ENCODE data around the gene BRIP1. TPM values are rescaled to one million over a fixed set of nuclear protein-coding genes. Genes with fewer than 3 reads are reported as not detected.
A peak's percentile ranks its signal among the peaks of the same experiment; 100 is the strongest.

Gene BRIP1
- total RNA-seq, 2 experiments from 2014 or later = 1.0 to 1.9 TPM

GRCh38 chr17:61842899-61843298 lies 20.4 kb downstream of the BRIP1 start:
- no peaks in the 10 kb centered on the region for H3K4me1 ChIP-seq (ENCODE audit: insufficient read depth, low read length)
- H3K27me3 ChIP-seq (ENCODE audit: control insufficient read depth in 1 of 2, insufficient read depth in 2 of 2, low read length in 2 of 2) = no peaks in the 10 kb centered on the region
- intact Hi-C loops (cut with DNase I, micrococcal nuclease) = no loop called here
- no peak overlapping the region for H3K4me3 ChIP-seq (ENCODE audit: low read length)
- H3K36me3 ChIP-seq (ENCODE audit: insufficient read depth, low read length) = no peaks in the 10 kb centered on the region
- no peak overlapping the region for H3K27ac ChIP-seq (ENCODE audit: low read depth in 1 of 2, low read length in 2 of 2)
- CTCF ChIA-PET = no interaction called here
- POLR2A ChIA-PET = no interaction called here
- no peaks in the 10 kb centered on the region for H3K9me3 Mint-ChIP-seq
- DNase-seq (no peak), ATAC-seq (ENCODE audit: poor library complexity) (no peak)
- H3K36me3 Mint-ChIP-seq (ENCODE audit: low read depth) = no peaks in the 10 kb centered on the region
- no peaks in the 10 kb centered on the region for H3K27me3 Mint-ChIP-seq
- no peak overlapping the region for H3K27ac Mint-ChIP-seq
- no peak overlapping the region for H3K4me3 Mint-ChIP-seq
- H3K9me3 ChIP-seq (ENCODE audit: control insufficient read depth in 1 of 2, insufficient read depth in 1 of 2, low read length in 2 of 2) = no peaks in the 10 kb centered on the region
- H3K4me1 Mint-ChIP-seq (ENCODE audit: low read depth) = no peaks in the 10 kb centered on the region
- TF ChIP-seq, protein P1, sequence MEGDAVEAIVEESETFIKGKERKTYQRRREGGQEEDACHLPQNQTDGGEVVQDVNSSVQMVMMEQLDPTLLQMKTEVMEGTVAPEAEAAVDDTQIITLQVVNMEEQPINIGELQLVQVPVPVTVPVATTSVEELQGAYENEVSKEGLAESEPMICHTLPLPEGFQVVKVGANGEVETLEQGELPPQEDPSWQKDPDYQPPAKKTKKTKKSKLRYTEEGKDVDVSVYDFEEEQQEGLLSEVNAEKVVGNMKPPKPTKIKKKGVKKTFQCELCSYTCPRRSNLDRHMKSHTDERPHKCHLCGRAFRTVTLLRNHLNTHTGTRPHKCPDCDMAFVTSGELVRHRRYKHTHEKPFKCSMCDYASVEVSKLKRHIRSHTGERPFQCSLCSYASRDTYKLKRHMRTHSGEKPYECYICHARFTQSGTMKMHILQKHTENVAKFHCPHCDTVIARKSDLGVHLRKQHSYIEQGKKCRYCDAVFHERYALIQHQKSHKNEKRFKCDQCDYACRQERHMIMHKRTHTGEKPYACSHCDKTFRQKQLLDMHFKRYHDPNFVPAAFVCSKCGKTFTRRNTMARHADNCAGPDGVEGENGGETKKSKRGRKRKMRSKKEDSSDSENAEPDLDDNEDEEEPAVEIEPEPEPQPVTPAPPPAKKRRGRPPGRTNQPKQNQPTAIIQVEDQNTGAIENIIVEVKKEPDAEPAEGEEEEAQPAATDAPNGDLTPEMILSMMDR (IDR thresholded peaks at IDR 0.05) = no peak

- H3K27me3 Mint-ChIP-seq = no peaks in the 10 kb centered on the region
These were observed 24.0 kb downstream of the BRIP1 start for GRCh38 chr17:61839300-61839786.

GRCh38 chr17:61837175-61838051 lies 25.9 kb downstream of the BRIP1 start:
- ChIA-PET CTCF (interaction anchor here (0.9 to 1.8 kb wide), 4 partner anchors 12 to 428 kb away, joined by 4 to 11 read pairs (median 4); no protein-coding TSS in a partner anchor), POLR2A (no interaction called here)
- DNase-seq = peak; percentile 9 to 74 (median 38)
- TF ChIP-seq, protein P1 (IDR thresholded peaks at IDR 0.05) = peak; percentile 65
- no peaks in the 10 kb centered on the region for H3K9me3 ChIP-seq (ENCODE audit: control insufficient read depth in 1 of 2, insufficient read depth in 1 of 2, low read length in 2 of 2)
- no peaks in the 10 kb centered on the region for H3K36me3 ChIP-seq (ENCODE audit: insufficient read depth, low read length)
- no peaks in the 10 kb centered on the region for H3K4me1 ChIP-seq (ENCODE audit: insufficient read depth, low read length)
- intact Hi-C loops (cut with DNase I, micrococcal nuclease) = loop anchor here (2.0 to 10.0 kb wide), 5 partner anchors 200 to 1120 kb away; no protein-coding TSS in a partner anchor
- H3K27ac ChIP-seq (ENCODE audit: low read depth in 1 of 2, low read length in 2 of 2) = no peak overlapping the region
- H3K27ac Mint-ChIP-seq = no peak overlapping the region
- no peaks in the 10 kb centered on the region for H3K27me3 Mint-ChIP-seq
- no peaks in the 10 kb centered on the region for H3K4me1 Mint-ChIP-seq (ENCODE audit: low read depth)
- H3K27me3 ChIP-seq (ENCODE audit: control insufficient read depth in 1 of 2, insufficient read depth in 2 of 2, low read length in 2 of 2) = no peaks in the 10 kb centered on the region
- H3K4me3 ChIP-seq (ENCODE audit: low read length) = no peak overlapping the region
- no peaks in the 10 kb centered on the region for H3K9me3 Mint-ChIP-seq
- H3K4me3 Mint-ChIP-seq = no peak overlapping the region
- H3K36me3 Mint-ChIP-seq (ENCODE audit: low read depth) = no peaks in the 10 kb centered on the region
- peak; percentile 43 for ATAC-seq (ENCODE audit: poor library complexity)

More at GRCh38 chr17:61839300-61839786, 24.0 kb downstream of the BRIP1 start:
- no peaks in the 10 kb centered on the region for H3K36me3 Mint-ChIP-seq (ENCODE audit: low read depth)
- CTCF ChIA-PET = no interaction called here
- H3K4me3 ChIP-seq (ENCODE audit: low read length) = no peak overlapping the region
- no peaks in the 10 kb centered on the region for H3K9me3 ChIP-seq (ENCODE audit: control insufficient read depth in 1 of 2, insufficient read depth in 1 of 2, low read length in 2 of 2)
- DNase-seq (no peak), ATAC-seq (ENCODE audit: poor library complexity) (no peak)
- H3K9me3 Mint-ChIP-seq = no peaks in the 10 kb centered on the region
- H3K4me3 Mint-ChIP-seq = no peak overlapping the region
- H3K27me3 ChIP-seq (ENCODE audit: control insufficient read depth in 1 of 2, insufficient read depth in 2 of 2, low read length in 2 of 2) = no peaks in the 10 kb centered on the region
- no peaks in the 10 kb centered on the region for H3K4me1 Mint-ChIP-seq (ENCODE audit: low read depth)
- H3K36me3 ChIP-seq (ENCODE audit: insufficient read depth, low read length) = no peaks in the 10 kb centered on the region
- no peak overlapping the region for H3K27ac ChIP-seq (ENCODE audit: low read depth in 1 of 2, low read length in 2 of 2)
- TF ChIP-seq, protein P1 (IDR thresholded peaks at IDR 0.05) = no peak
- no peak overlapping the region for H3K27ac Mint-ChIP-seq
- intact Hi-C loops (cut with DNase I, micrococcal nuclease) = loop anchor here (2.0 to 10.0 kb wide), 5 partner anchors 202 to 1122 kb away; no protein-coding TSS in a partner anchor
- H3K4me1 ChIP-seq (ENCODE audit: insufficient read depth, low read length) = no peaks in the 10 kb centered on the region
- POLR2A ChIA-PET = no interaction called here

All from CD4-positive, alpha-beta T cell (primary cell).